ENCODE data around the gene ABCB8.

GRCh38 chr7:151028948-151029501 lies 775 bp downstream of the ABCB8 start:
- no peak for TF ChIP-seq CTCF (IDR thresholded peaks at IDR 0.05)
- TF ChIP-seq POLR2A (IDR thresholded peaks at IDR 0.05): no peak
